Activated CD4-positive, alpha-beta memory T cell treated with anti-CD3 and anti-CD28 coated beads, Interleukin-2, amount 10 ng/mL, durations not matched to agents 7 days and 5 days (primary cell): ENCODE measurements around the gene HBP1. TPM values are rescaled to one million over a fixed set of nuclear protein-coding genes. Genes with fewer than 3 reads are reported as not detected.
"Not testable (repeated sequence)": the region's sequence is repeated elsewhere in the genome, so short reads cannot be mapped to it uniquely, and the experiment has no call there.

Source experiments
- CTCF ChIA-PET: fragments of 350-600 bp; sonication (Branson Sonifier 250); formaldehyde crosslinking; loops from one replicate; lab custom pipeline; 2021; ENCODE audit warnings: antibody characterized with exemption, inconsistent platforms; lab: Charles Lee
- POLR2A ChIA-PET: fragments of 350-600 bp; sonication (Branson Sonifier 250); formaldehyde crosslinking; loops from one replicate; lab custom pipeline; 2021; ENCODE audit warnings: antibody characterized with exemption; lab: Charles Lee
- DNase-seq: peaks from one replicate; pipeline ENCODE4 v3.0.0-alpha.2; 2020
- H3K27ac Mint-ChIP-seq: one replicate; pipeline ENCODE4 v1.8.0; 2021; ENCODE audit warnings: mild to moderate bottlenecking, mixed read lengths
- H3K27me3 Mint-ChIP-seq: one replicate; pipeline ENCODE4 v1.8.0; 2021; ENCODE audit warnings: mixed read lengths
- H3K36me3 Mint-ChIP-seq: one replicate; pipeline ENCODE4 v1.8.0; 2021; ENCODE audit warnings: low read depth, mixed read lengths
- H3K4me1 Mint-ChIP-seq: one replicate; pipeline ENCODE4 v1.8.0; 2021; ENCODE audit warnings: mixed read lengths
- H3K4me3 Mint-ChIP-seq: one replicate; pipeline ENCODE4 v1.8.0; 2021; ENCODE audit warnings: mild to moderate bottlenecking, mixed read lengths
- H3K9me3 Mint-ChIP-seq: one replicate; pipeline ENCODE4 v1.8.0; 2021; ENCODE audit warnings: mixed read lengths
- total RNA-seq, 2 experiments: library from RNA; stranded (reverse); gene quantifications; one replicate each; pipeline ENCODE4 v1.2.3, GENCODE V29; 2021

The HBP1 gene
- total RNA-seq = 10 to 100 TPM; 44.0 to 45.5 TPM

- peak; percentile 98 for DNase-seq
- Mint-ChIP-seq H3K4me1 (peaks cover 32% of the 10 kb centered on the region), H3K9me3 (no peaks in the 10 kb centered on the region), H3K27ac (peak within 1 kb of the TSS; percentile 94), H3K36me3 (no peaks in the 10 kb centered on the region), H3K27me3 (peaks cover 7% of the 10 kb centered on the region), H3K4me3 (peak within 1 kb of the TSS; percentile 90)
- POLR2A ChIA-PET = interaction anchor here (0.6 to 3.8 kb wide), 30 partner anchors 9 to 1401 kb away, joined by 3 to 53 read pairs (median 5); partner anchors contain the start of genes CBLL1, CCDC71L, COG5 and DLD
- CTCF ChIA-PET = interaction anchor here (0.6 to 4.8 kb wide), 9 partner anchors 10 to 711 kb away, joined by 3 to 45 read pairs (median 4); partner anchors contain the start of gene CBLL1
Observed at GRCh38 chr7:107168233-107169119, at the start of gene HBP1. Gene HBP1, plus strand, starts transcription at chr7:107169003. Its CDS starts 10,891 bp downstream, at chr7:107179894.

- Mint-ChIP-seq H3K27ac (no peak overlapping the region), H3K9me3 (no peaks in the 10 kb centered on the region), H3K36me3 (no peaks in the 10 kb centered on the region), H3K4me3 (no peak overlapping the region), H3K4me1 (no peaks in the 10 kb centered on the region), H3K27me3 (peaks cover 3% of the 10 kb centered on the region)
- CTCF ChIA-PET = no interaction called here
- DNase-seq = no peak
- POLR2A ChIA-PET = no interaction called here
Observed at GRCh38 chr7:107119376-107120105, 49.3 kb upstream of the HBP1 start.

GRCh38 chr7:107122486-107122911 lies 46.3 kb upstream of the HBP1 start:
- H3K4me1 Mint-ChIP-seq = peaks cover 18% of the 10 kb centered on the region
- CTCF ChIA-PET = interaction anchor here (1.7 to 1.9 kb wide), 2 partner anchors 10 to 25 kb away, joined by 6 to 11 read pairs; no protein-coding TSS in a partner anchor
- H3K27ac Mint-ChIP-seq = no peak overlapping the region
- no peaks in the 10 kb centered on the region for H3K36me3 Mint-ChIP-seq
- H3K9me3 Mint-ChIP-seq = no peaks in the 10 kb centered on the region
- H3K27me3 Mint-ChIP-seq = no peaks in the 10 kb centered on the region
- POLR2A ChIA-PET = interaction anchor here (0.7 kb wide), 1 partner anchor 38 kb away, joined by 3 read pairs; no protein-coding TSS in a partner anchor
- DNase-seq = no peak
- no peak overlapping the region for H3K4me3 Mint-ChIP-seq

GRCh38 chr7:107123392-107123791 lies 45.4 kb upstream of the HBP1 start:
- DNase-seq = no peak
- CTCF ChIA-PET = interaction anchor here (1.7 to 1.9 kb wide), 2 partner anchors 9 to 24 kb away, joined by 6 to 11 read pairs; no protein-coding TSS in a partner anchor
- no peaks in the 10 kb centered on the region for H3K36me3 Mint-ChIP-seq
- H3K9me3 Mint-ChIP-seq = no peaks in the 10 kb centered on the region
- H3K4me1 Mint-ChIP-seq = peaks cover 21% of the 10 kb centered on the region
- H3K27ac Mint-ChIP-seq = no peak overlapping the region
- POLR2A ChIA-PET = interaction anchor here (0.7 kb wide), 1 partner anchor 39 kb away, joined by 3 read pairs; no protein-coding TSS in a partner anchor
- H3K4me3 Mint-ChIP-seq = no peak overlapping the region
- H3K27me3 Mint-ChIP-seq = no peaks in the 10 kb centered on the region

GRCh38 chr7:107125475-107125874 lies 43.3 kb upstream of the HBP1 start:
- Mint-ChIP-seq H3K27me3 (no peaks in the 10 kb centered on the region), H3K27ac (peak overlapping the region; percentile 77), H3K4me3 (peak overlapping the region; percentile 58), H3K9me3 (no peaks in the 10 kb centered on the region), H3K36me3 (no peaks in the 10 kb centered on the region), H3K4me1 (peaks cover 21% of the 10 kb centered on the region)
- no peak for DNase-seq
- ChIA-PET CTCF (interaction anchor here (0.6 to 1.0 kb wide), 3 partner anchors 133 to 731 kb away, joined by 3 to 4 read pairs (median 3); no protein-coding TSS in a partner anchor), POLR2A (interaction anchor here (2.0 kb wide), 1 partner anchor 44 kb away, joined by 17 read pairs; the partner anchor contains the start of gene HBP1)

GRCh38 chr7:107128217-107128616 lies 40.6 kb upstream of the HBP1 start:
- H3K27ac Mint-ChIP-seq = no peak overlapping the region

GRCh38 chr7:107128748-107129147 lies 40.1 kb upstream of the HBP1 start:
- Mint-ChIP-seq H3K27ac (no peak overlapping the region), H3K27me3 (peaks cover 2% of the 10 kb centered on the region), H3K36me3 (no peaks in the 10 kb centered on the region), H3K9me3 (no peaks in the 10 kb centered on the region), H3K4me1 (peaks cover 21% of the 10 kb centered on the region), H3K4me3 (no peak overlapping the region)
- ChIA-PET CTCF (no interaction called here), POLR2A (no interaction called here)
- no peak for DNase-seq

More at GRCh38 chr7:107128217-107128616, 40.6 kb upstream of the HBP1 start:
- H3K36me3 Mint-ChIP-seq = no peaks in the 10 kb centered on the region
- H3K4me1 Mint-ChIP-seq = peaks cover 21% of the 10 kb centered on the region
- CTCF ChIA-PET = no interaction called here
- DNase-seq = no peak
- POLR2A ChIA-PET = no interaction called here
- H3K27me3 Mint-ChIP-seq = peaks cover 2% of the 10 kb centered on the region
- no peak overlapping the region for H3K4me3 Mint-ChIP-seq
- no peaks in the 10 kb centered on the region for H3K9me3 Mint-ChIP-seq

GRCh38 chr7:107130487-107131220 lies 38.1 kb upstream of the HBP1 start:
- H3K4me3 Mint-ChIP-seq = no peak overlapping the region

GRCh38 chr7:107133396-107133795 lies 35.4 kb upstream of the HBP1 start:
- H3K36me3 Mint-ChIP-seq = no peaks in the 10 kb centered on the region
- no peak for DNase-seq
- no peak overlapping the region for H3K4me3 Mint-ChIP-seq
- H3K27ac Mint-ChIP-seq = no peak overlapping the region
- peaks cover 15% of the 10 kb centered on the region for H3K27me3 Mint-ChIP-seq
- no peaks in the 10 kb centered on the region for H3K4me1 Mint-ChIP-seq
- POLR2A ChIA-PET = no interaction called here
- CTCF ChIA-PET = interaction anchor here (1.3 to 3.5 kb wide), 3 partner anchors 11 to 17 kb away, joined by 4 to 17 read pairs (median 6); no protein-coding TSS in a partner anchor
- H3K9me3 Mint-ChIP-seq = no peaks in the 10 kb centered on the region

More at GRCh38 chr7:107130487-107131220, 38.1 kb upstream of the HBP1 start:
- ChIA-PET POLR2A (interaction anchor here (1.9 kb wide), 1 partner anchor 22 kb away, joined by 4 read pairs; no protein-coding TSS in a partner anchor), CTCF (interaction anchor here (2.4 to 3.5 kb wide), 2 partner anchors 8 to 17 kb away, joined by 6 to 17 read pairs; no protein-coding TSS in a partner anchor)
- peaks cover 8% of the 10 kb centered on the region for H3K27me3 Mint-ChIP-seq
- peaks cover 13% of the 10 kb centered on the region for H3K4me1 Mint-ChIP-seq
- no peaks in the 10 kb centered on the region for H3K9me3 Mint-ChIP-seq
- no peak overlapping the region for H3K27ac Mint-ChIP-seq
- no peaks in the 10 kb centered on the region for H3K36me3 Mint-ChIP-seq
- DNase-seq = no peak

GRCh38 chr7:107138696-107139420 lies 29.9 kb upstream of the HBP1 start:
- no peaks in the 10 kb centered on the region for H3K4me1 Mint-ChIP-seq
- H3K27me3 Mint-ChIP-seq = peaks cover 18% of the 10 kb centered on the region
- ChIA-PET POLR2A (interaction anchor here (1.0 kb wide), 1 partner anchor 10 kb away, joined by 3 read pairs; no protein-coding TSS in a partner anchor), CTCF (interaction anchor here (0.9 to 1.4 kb wide), 2 partner anchors 10 to 11 kb away, joined by 3 to 4 read pairs; no protein-coding TSS in a partner anchor)
- no peak for DNase-seq
- H3K9me3 Mint-ChIP-seq = no peaks in the 10 kb centered on the region
- H3K27ac Mint-ChIP-seq = no peak overlapping the region
- H3K36me3 Mint-ChIP-seq = no peaks in the 10 kb centered on the region
- H3K4me3 Mint-ChIP-seq = no peak overlapping the region

GRCh38 chr7:107143875-107144274 lies 24.9 kb upstream of the HBP1 start:
- H3K4me3 Mint-ChIP-seq, DNase-seq, POLR2A ChIA-PET, H3K27ac Mint-ChIP-seq, H3K4me1 Mint-ChIP-seq, H3K27me3 Mint-ChIP-seq, H3K36me3 Mint-ChIP-seq, H3K9me3 Mint-ChIP-seq: not testable (repeated sequence)
- CTCF ChIA-PET = interaction anchor here (0.7 kb wide), 1 partner anchor 9 kb away, joined by 3 read pairs; no protein-coding TSS in a partner anchor
